GM12878 (cell line): ENCODE results near the gene ARHGAP19. TPM values are rescaled to one million over a fixed set of nuclear protein-coding genes. Genes with fewer than 3 reads are reported as not detected.

Experiments
- ATAC-seq: fragments of 200-7000 bp; cut with Tn5 transposase; 3 replicates; pipeline ENCODE4 v1.9.1; 2020; ENCODE audit warnings: mild to moderate bottlenecking, moderate library complexity
- BruUV-seq: library from RNA; stranded (reverse); fragments of 400-500 nt; replicated peaks from 2 replicates; lab custom pipeline; 2021; lab: Mats Ljungman, UMichigan
- CTCF ChIA-PET: fragments of 300-600 bp; sonication (Branson Sonifier 250); formaldehyde crosslinking; extraction: SDS; loops from one replicate; lab custom pipeline; 2021; ENCODE audit warnings: inconsistent platforms; lab: Yijun Ruan, JAX
- POLR2A ChIA-PET: fragments of 350-600 bp; formaldehyde crosslinking; extraction: SDS; loops from one replicate; lab custom pipeline; 2021; ENCODE audit warnings: inconsistent platforms; lab: Charles Lee
- RAD21 ChIA-PET: fragments of 300-600 bp; sonication (Branson Sonifier 250); formaldehyde crosslinking; loops from one replicate; lab custom pipeline; 2023; ENCODE audit warnings: antibody characterized with exemption; ENCODE audit not compliant: unreplicated experiment; lab: Charles Lee
- SMC1A ChIA-PET: fragments of 300-600 bp; sonication (Branson Sonifier 250); formaldehyde crosslinking; loops from one replicate; lab custom pipeline; 2023; ENCODE audit not compliant: unreplicated experiment, uncharacterized antibody; lab: Charles Lee
- DNase-seq: peaks from one replicate; pipeline ENCODE4 v3.0.0-alpha.2; 2011; ENCODE audit warnings: low read depth, low spot score
- FAIRE-seq: peaks from 3 replicates; lab custom pipeline; 2011; peaks lifted over from hg19 to GRCh38; lab: Jason Lieb, UNC
- H2AFZ ChIP-seq: 2 replicates; pipeline ENCODE4 v1.6.0; 2011; ENCODE audit warnings: low read depth, low read length, control low read depth; ENCODE audit not compliant: control insufficient read depth
- H3K27ac ChIP-seq: 2 replicates; pipeline ENCODE4 v1.5.1; 2011; ENCODE audit warnings: control low read depth; ENCODE audit not compliant: control insufficient read depth, insufficient read depth
- H3K27me3 ChIP-seq, 2 experiments: replicated peaks in 1 of 2; 2 replicates each; pipeline versions ENCODE4 v1.6.0 to v1.6.1; 2011; ENCODE audit warnings: low read length in 1 of 2; ENCODE audit not compliant: control insufficient read depth in 2 of 2, insufficient read depth in 2 of 2
- H3K36me3 ChIP-seq, 2 experiments: 2 replicates each; pipeline ENCODE4 v1.5.1; 2011; ENCODE audit warnings: low read length in 1 of 2; ENCODE audit not compliant: control insufficient read depth in 2 of 2, insufficient read depth in 2 of 2
- H3K4me1 ChIP-seq: 2 replicates; pipeline ENCODE4 v1.6.1; 2011; ENCODE audit warnings: mild to moderate bottlenecking, low read length, moderate library complexity, mixed read lengths; ENCODE audit not compliant: control insufficient read depth, insufficient read depth
- H3K4me2 ChIP-seq: 2 replicates; pipeline ENCODE4 v1.6.0; 2011; ENCODE audit warnings: control low read depth; ENCODE audit not compliant: control insufficient read depth, insufficient read depth
- H3K4me3 ChIP-seq: fragments of 200-600 bp; sonication (generic); 2 replicates; pipeline ENCODE4 v1.5.1; 2016
- H3K79me2 ChIP-seq: 2 replicates; pipeline ENCODE4 v1.6.0; 2011; ENCODE audit warnings: low read length; ENCODE audit not compliant: control insufficient read depth, insufficient read depth
- H3K9ac ChIP-seq: 2 replicates; pipeline ENCODE4 v1.8.0; 2011; ENCODE audit warnings: low read length, control low read depth, mixed read lengths; ENCODE audit not compliant: control insufficient read depth, insufficient read depth
- H3K9me3 ChIP-seq: replicated peaks from 3 replicates; pipeline ENCODE4 v1.5.1; 2011; ENCODE audit warnings: mild to moderate bottlenecking, low read length; ENCODE audit not compliant: control insufficient read depth, insufficient read depth
- H4K20me1 ChIP-seq: 2 replicates; pipeline ENCODE4 v1.6.0; 2011; ENCODE audit not compliant: control insufficient read depth, insufficient read depth
- CEBPB ChIP-seq, 2 experiments: fragments of 150-350 bp in 1 of 2; IDR thresholded peaks; 2 replicates each; pipeline ENCODE4 v1.6.1; 2012 to 2014; ENCODE audit warnings: low read depth in 2 of 2, low read length in 2 of 2, borderline replicate concordance in 1 of 2, inconsistent platforms in 1 of 2
- CHD4 ChIP-seq: fragments of 200-600 bp; sonication (generic); IDR thresholded peaks from 2 replicates; pipeline ENCODE4 v1.6.1; 2016; ENCODE audit warnings: mild to moderate bottlenecking
- WRNIP1 ChIP-seq: IDR thresholded peaks from 2 replicates; pipeline ENCODE4 v1.6.1; 2011; ENCODE audit warnings: low read depth, low read length, improper control_type of control experiment, borderline replicate concordance
- ZNF217 ChIP-seq: fragments of 450-650 bp; IDR thresholded peaks from 2 replicates; pipeline ENCODE4 v1.6.1; 2017; ENCODE audit warnings: antibody characterized with exemption, mild to moderate bottlenecking
- ZNF274 ChIP-seq: IDR thresholded peaks from one replicate; pipeline ENCODE4 v1.8.0; 2011; ENCODE audit not compliant: insufficient read length, insufficient read depth
- WGBS: methylation state at CpG from one replicate; pipeline ENCODE4 v1.1.6; 2016; ENCODE audit warnings: low lambda C conversion rate; ENCODE audit not compliant: insufficient replicate concordance, insufficient coverage; ENCODE audit errors: missing lambda C conversion rate; 5-methylcytosine and 5-hydroxymethylcytosine counted together
- in situ Hi-C: fragments of 300-500 bp; cut with MboI; formaldehyde crosslinking; loops from 9 replicates; pipeline ENCODE4 v1.14.3; 2018; ENCODE audit warnings: mixed read lengths
- intact Hi-C: fragments of 100-400 bp; cut with micrococcal nuclease; formaldehyde crosslinking; loops from one replicate; pipeline ENCODE4 v1.14.2; 2022; ENCODE audit not compliant: unreplicated experiment
- polyA plus RNA-seq, 11 experiments: library from polyadenylated mRNA; depleted of rRNA in 4 of 11; unstranded in 6 of 11; stranded (reverse) in 5 of 11; fragments of >200 nt; fragmentation: Nextera tagmentation in 4 of 11; fragmentation: Illumina TruSeq in 1 of 11; extraction: Ambion mirVana in 4 of 11; extraction: Trizol in 1 of 11; gene quantifications; 1 replicate in 1 of 11; 2 replicates in 10 of 11; pipeline versions ENCODE4 v1.2.1 to v1.2.3, GENCODE V29; 2011 to 2016; ENCODE audit warnings: inconsistent platforms in 2 of 11, missing spikeins in 2 of 11, low read depth in 1 of 11
- total RNA-seq, 4 experiments: library from RNA; depleted of rRNA in 3 of 4; stranded (reverse); fragments of >200 nt in 3 of 4; fragmentation: Illumina TruSeq in 1 of 4; extraction: Trizol in 1 of 4; gene quantifications; 2 replicates each; pipeline versions ENCODE4 v1.2.1 to v1.2.3, GENCODE V29; 2013 to 2021
- TF ChIP-seq, protein P1 (sequence below): fragments of 450-650 bp; IDR thresholded peaks from 2 replicates; pipeline ENCODE4 v1.6.1; 2017; ENCODE audit warnings: mild to moderate bottlenecking
- TF ChIP-seq, protein P2 (sequence below): fragments of 450-650 bp; IDR thresholded peaks from 2 replicates; pipeline ENCODE4 v1.6.1; 2016; ENCODE audit warnings: mild to moderate bottlenecking

The ARHGAP19 gene
- total and polyA plus RNA-seq, 10 of the 15 experiments (the other 5 are each of a cell fraction or from before 2014, with no cell fraction given) = 13.3 to 40.7 (median 22.6) TPM

DNA sequence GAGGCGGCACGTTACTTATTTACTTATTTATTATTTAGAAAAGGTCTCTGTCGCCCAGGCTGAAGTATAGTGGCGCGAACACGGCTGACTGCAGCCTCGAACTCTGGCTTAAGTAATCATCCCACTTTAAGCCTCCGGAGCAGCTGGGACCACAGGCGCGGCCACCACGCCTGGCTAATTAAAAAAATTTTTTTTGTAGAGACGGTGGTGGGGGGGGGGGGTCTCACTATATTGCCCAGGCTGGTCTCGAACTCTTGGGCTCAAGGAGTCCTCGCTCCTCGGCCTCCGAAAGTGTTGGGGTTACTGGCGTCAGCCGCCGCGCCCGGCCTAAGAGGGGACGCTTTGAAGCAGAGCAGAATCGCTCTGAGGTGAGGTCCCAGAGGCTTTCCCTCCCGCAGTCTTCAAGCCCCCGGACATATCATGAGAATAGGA, 42.8 kb upstream of the ARHGAP19 start:
- Histone ChIP-seq H3K9ac (no peak overlapping the region; the same call in 1 of the 2 replicates), H3K4me1 (no peaks in the 10 kb centered on the region), H3K27ac (no peak overlapping the region), H2AFZ (peak overlapping the region; percentile 98), H3K36me3 (no peaks in the 10 kb centered on the region), H3K4me2 (peak overlapping the region; percentile 77), H3K27me3 (peaks cover 0 to 9% of the 10 kb centered on the region in 2 experiments; a peak in 1 of 4 replicates), H3K9me3 (no peaks in the 10 kb centered on the region), H3K79me2 (no peaks in the 10 kb centered on the region), H3K4me3 (peak overlapping the region; percentile 89), H4K20me1 (no peaks in the 10 kb centered on the region; the same call in 1 of the 2 replicates)
- RAD21 ChIA-PET = interaction anchor here (2.9 kb wide), 1 partner anchor 57 kb away, joined by 14 read pairs; no protein-coding TSS in a partner anchor
- DNase-seq (no peak), FAIRE-seq (no peak), ATAC-seq (no peak)
- whole genome bisulfite sequencing = 2% methylated on average over 25 of the region's 25 CpGs
- TF ChIP-seq CEBPB (IDR thresholded peaks at IDR 0.05; ENCODE audit: borderline replicate concordance in 1 of 2, low read depth in 2 of 2, low read length in 2 of 2) (no peak), ZNF217 (0 out of 2 replicates have a peak, but pooled peaks have one; percentile 67)
- SMC1A ChIA-PET = no interaction called here
- POLR2A ChIA-PET = no interaction called here
- intact Hi-C loops = no loop called here
- in situ Hi-C loops = no loop called here
- no TSS peak for BruUV-seq
- CTCF ChIA-PET = no interaction called here

DNA sequence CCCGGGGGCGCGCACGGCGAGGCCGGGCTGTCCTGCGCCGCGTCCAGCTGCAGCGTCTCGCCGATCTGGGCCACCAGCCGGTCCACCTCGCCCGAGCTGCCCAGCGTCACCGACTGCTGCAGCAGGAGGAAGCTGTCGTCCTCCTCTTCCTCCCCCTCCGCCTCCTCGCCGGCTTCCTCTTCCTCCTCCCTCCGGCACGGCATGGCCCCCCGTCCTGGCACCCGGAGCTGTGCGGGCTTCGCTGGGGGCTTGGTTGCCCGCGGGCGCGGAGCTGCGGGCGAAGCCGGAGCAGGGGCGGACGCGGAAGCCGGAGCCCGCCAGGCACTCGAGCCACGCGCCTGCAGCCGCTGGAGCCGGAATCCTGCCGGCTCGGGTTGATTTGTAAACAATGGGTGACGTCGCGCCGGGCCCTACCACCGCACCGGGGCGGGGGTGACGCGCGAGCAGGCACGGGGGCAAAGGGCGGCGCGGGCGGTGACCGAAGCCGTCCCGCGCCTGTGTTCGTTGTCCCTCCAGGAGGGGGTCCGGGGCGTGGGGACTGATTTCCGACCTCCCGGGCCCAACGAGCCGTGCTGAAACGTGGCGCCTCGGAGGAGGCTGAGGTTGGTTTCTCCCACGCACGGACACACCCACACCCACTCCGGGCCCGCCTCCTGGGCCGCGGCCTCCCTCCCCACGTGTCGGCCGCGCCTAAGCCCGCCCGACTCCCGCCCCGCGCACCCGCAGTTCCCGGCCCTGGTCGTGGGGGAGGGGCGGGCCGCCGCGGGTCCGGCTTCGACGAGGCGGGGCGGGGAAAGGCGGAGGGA, 42.1 kb upstream of the ARHGAP19 start, which contains the start of gene FRAT2:
Gene FRAT2 (minus strand): TSS at position 360 of the 806 bp plus-strand sequence. CDS start 157 bp downstream, at position 203.
- in situ Hi-C loops = no loop called here
- peak; percentile 79 for FAIRE-seq
- no peak for TF ChIP-seq ZNF274
- no peak for TF ChIP-seq WRNIP1
- TF ChIP-seq, protein P1, sequence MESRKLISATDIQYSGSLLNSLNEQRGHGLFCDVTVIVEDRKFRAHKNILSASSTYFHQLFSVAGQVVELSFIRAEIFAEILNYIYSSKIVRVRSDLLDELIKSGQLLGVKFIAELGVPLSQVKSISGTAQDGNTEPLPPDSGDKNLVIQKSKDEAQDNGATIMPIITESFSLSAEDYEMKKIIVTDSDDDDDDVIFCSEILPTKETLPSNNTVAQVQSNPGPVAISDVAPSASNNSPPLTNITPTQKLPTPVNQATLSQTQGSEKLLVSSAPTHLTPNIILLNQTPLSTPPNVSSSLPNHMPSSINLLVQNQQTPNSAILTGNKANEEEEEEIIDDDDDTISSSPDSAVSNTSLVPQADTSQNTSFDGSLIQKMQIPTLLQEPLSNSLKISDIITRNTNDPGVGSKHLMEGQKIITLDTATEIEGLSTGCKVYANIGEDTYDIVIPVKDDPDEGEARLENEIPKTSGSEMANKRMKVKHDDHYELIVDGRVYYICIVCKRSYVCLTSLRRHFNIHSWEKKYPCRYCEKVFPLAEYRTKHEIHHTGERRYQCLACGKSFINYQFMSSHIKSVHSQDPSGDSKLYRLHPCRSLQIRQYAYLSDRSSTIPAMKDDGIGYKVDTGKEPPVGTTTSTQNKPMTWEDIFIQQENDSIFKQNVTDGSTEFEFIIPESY = no peak
- TF ChIP-seq, protein P2, sequence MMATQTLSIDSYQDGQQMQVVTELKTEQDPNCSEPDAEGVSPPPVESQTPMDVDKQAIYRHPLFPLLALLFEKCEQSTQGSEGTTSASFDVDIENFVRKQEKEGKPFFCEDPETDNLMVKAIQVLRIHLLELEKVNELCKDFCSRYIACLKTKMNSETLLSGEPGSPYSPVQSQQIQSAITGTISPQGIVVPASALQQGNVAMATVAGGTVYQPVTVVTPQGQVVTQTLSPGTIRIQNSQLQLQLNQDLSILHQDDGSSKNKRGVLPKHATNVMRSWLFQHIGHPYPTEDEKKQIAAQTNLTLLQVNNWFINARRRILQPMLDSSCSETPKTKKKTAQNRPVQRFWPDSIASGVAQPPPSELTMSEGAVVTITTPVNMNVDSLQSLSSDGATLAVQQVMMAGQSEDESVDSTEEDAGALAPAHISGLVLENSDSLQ = 0 out of 2 replicates have a peak, but pooled peaks have one; percentile 23
- no peak for TF ChIP-seq CHD4

More for the DNA sequence above, 42.1 kb upstream of the ARHGAP19 start, which contains the start of gene FRAT2:
- no TSS peak for BruUV-seq
- under 1% methylated on average over 48 of the region's 103 CpGs for whole genome bisulfite sequencing
- Histone ChIP-seq H3K9me3 (no peaks in the 10 kb centered on the region), H3K36me3 (no peaks in the 10 kb centered on the region), H2AFZ (peak within 1 kb of the TSS; percentile 98), H3K79me2 (no peaks in the 10 kb centered on the region), H3K4me3 (peak within 1 kb of the TSS; percentile 89), H3K27ac (peak within 1 kb of the TSS; percentile 83), H4K20me1 (no peaks in the 10 kb centered on the region; the same call in 1 of the 2 replicates), H3K4me2 (peak within 1 kb of the TSS; percentile 88), H3K9ac (peak within 1 kb of the TSS; percentile 78), H3K27me3 (peaks cover 0 to 9% of the 10 kb centered on the region in 2 experiments; a peak in 1 of 4 replicates), H3K4me1 (no peaks in the 10 kb centered on the region)
- POLR2A ChIA-PET = interaction anchor here (1.8 kb wide), 1 partner anchor 16 kb away, joined by 4 read pairs; the partner anchor contains the start of gene FRAT1
- CTCF ChIA-PET = interaction anchor here (1.1 to 4.0 kb wide), 4 partner anchors 52 to 309 kb away, joined by 3 to 29 read pairs (median 5); no protein-coding TSS in a partner anchor
- ATAC-seq (peak; percentile 93), DNase-seq (peak; percentile 47)
- SMC1A ChIA-PET = no interaction called here
- intact Hi-C loops = loop anchor here (5.0 kb wide), 1 partner anchor 42 kb away; the partner anchor contains the start of gene ARHGAP19
- RAD21 ChIA-PET = interaction anchor here (2.9 kb wide), 1 partner anchor 56 kb away, joined by 14 read pairs; no protein-coding TSS in a partner anchor
